Fibroblast of mammary gland (primary cell): Measurements from ENCODE around the gene NSL1.
A peak's percentile ranks its signal among the peaks of the same experiment; 100 is the strongest.
"Not testable (repeated sequence)": the region's sequence is repeated elsewhere in the genome, so short reads cannot be mapped to it uniquely, and the experiment has no call there.

Source experiments
- DNase-seq: peaks from one replicate; pipeline ENCODE4 v3.0.0-alpha.2; 2010; ENCODE audit warnings: low read depth
- H3K4me3 ChIP-seq: 2 replicates; pipeline ENCODE4 v1.5.1; 2011; ENCODE audit warnings: low read depth, mild to moderate bottlenecking, low read length, moderate library complexity; ENCODE audit not compliant: control insufficient read depth
- TF ChIP-seq, protein P1 (sequence below): conservative IDR thresholded peaks from 2 replicates; pipeline ENCODE4 v1.5.1; 2011; ENCODE audit warnings: low read depth, low read length, inconsistent platforms; ENCODE audit not compliant: control insufficient read depth, insufficient read depth

The NSL1 gene

DNA sequence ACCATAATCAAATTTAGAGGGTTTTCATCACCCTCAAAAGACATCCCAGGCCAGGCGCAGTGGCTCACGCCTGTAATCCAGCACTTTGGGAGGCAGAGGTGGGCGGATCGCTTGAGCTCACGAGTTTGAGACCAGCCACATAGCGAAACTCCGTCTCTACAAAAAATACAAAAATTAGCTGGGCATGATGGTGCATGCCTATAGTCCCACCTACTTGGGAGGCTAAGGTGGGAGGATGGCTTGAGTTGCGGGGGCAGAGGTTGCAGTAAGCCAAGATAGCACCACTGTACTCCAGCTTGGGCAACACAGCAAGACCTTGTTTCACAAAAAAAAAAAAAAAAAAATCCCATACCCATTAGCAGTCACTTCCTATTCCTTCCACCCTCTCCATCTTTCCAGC lies 58.5 kb downstream of the NSL1 start:
- TF ChIP-seq, protein P1, sequence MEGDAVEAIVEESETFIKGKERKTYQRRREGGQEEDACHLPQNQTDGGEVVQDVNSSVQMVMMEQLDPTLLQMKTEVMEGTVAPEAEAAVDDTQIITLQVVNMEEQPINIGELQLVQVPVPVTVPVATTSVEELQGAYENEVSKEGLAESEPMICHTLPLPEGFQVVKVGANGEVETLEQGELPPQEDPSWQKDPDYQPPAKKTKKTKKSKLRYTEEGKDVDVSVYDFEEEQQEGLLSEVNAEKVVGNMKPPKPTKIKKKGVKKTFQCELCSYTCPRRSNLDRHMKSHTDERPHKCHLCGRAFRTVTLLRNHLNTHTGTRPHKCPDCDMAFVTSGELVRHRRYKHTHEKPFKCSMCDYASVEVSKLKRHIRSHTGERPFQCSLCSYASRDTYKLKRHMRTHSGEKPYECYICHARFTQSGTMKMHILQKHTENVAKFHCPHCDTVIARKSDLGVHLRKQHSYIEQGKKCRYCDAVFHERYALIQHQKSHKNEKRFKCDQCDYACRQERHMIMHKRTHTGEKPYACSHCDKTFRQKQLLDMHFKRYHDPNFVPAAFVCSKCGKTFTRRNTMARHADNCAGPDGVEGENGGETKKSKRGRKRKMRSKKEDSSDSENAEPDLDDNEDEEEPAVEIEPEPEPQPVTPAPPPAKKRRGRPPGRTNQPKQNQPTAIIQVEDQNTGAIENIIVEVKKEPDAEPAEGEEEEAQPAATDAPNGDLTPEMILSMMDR = no peak
- DNase-seq = no peak
- H3K4me3 ChIP-seq = no peak overlapping the region

DNA sequence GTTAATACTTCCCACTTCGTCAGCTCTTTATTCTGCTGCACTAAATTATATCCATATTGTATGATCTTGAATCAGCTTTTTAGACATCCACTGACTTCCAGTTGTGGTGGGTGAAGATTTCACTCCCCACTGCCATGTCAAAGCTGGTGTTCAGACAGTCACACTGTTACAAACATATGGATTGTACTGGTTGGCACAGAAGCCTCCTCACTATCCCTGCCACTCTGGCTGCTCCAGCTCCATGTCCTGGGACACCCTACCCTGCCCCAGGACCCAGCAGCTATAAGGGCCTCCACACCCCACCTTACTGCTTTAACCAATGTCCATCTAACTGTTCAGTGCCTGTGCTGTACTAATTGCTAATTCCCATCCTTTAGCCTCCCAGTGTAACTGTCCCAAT lies 59.9 kb downstream of the NSL1 start:
- DNase-seq = no peak
- H3K4me3 ChIP-seq = no peak overlapping the region
- TF ChIP-seq, protein P1 = no peak

DNA sequence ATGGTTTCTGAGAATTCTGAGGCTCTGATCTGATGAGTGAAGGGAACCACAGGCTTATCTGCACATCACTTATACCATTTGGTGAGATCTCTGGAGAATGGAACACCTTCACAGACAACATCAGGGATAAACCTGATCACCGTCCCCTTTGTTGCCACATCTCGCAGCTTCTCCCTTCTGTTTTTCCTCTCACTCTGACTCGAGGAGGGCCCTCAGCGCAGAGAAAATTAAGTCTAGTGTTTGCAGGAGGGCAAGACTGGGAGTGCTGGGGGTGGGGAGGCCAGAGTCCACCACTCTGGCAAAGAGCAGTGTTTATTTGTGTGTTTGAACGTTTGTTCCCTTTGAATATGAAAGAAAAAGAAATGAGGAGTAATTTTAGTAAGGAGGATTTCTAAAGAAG lies 63.0 kb downstream of the NSL1 start:
- no peak for DNase-seq
- TF ChIP-seq, protein P1 = no peak
- H3K4me3 ChIP-seq = no peak overlapping the region

DNA sequence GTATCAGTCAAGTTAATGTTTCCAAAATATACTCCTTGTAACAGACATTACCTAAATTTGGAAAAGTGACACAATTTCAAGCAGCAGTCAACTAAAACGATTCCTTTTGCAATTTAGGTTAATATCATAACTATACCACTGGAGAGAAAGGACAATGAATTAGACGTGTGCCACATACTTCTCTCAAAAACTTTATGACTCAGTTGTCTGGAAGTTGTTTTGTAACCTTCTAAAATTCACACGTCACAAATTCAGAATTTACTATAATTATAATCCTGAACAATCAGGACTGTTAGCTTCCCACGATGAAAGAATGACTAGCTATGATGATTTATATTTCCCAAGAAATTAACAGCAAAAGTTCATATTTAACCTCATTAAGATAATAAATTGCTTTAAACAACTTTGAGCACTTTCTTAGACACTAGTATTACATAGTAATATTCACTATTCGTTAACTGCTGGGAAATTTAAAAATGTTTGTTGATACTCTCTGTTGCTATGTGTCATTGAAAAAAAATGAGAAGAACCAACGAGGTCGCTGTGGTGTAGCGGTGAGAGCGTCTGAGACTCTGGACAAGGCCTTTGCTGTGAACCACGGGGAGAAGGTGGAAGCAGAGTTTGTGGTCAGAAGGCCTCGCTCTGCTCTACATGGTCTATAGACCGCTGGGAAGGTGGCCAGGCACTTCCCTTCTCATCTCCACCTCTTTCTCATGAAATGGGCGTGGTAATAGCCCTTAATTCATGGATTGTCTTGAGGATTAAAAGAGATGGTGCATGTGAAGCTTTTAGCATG lies 64.0 kb downstream of the NSL1 start:
- DNase-seq = peak; percentile 65
- TF ChIP-seq, protein P1 = no peak
- no peak overlapping the region for H3K4me3 ChIP-seq

DNA sequence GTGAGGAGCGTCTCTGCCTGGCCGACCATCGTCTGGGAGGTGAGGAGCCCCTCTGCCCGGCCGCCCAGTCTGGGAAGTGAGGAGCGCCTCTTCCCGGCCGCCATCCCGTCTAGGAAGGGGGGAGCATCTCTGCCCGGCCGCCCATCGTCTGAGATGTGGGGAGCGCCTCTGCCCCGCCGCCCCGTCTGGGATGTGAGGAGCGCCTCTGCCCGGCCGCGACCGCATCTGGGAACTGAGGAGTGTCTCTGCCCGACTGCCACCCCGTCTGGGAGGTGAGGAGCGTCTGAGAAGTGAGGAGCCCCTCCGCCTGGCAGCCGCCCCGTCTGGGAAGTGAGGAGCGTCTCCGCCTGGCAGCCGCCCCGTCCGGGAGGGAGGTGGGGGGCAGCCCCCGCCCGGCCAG lies 66.9 kb downstream of the NSL1 start:
- not testable (repeated sequence) for H3K4me3 ChIP-seq, DNase-seq

DNA sequence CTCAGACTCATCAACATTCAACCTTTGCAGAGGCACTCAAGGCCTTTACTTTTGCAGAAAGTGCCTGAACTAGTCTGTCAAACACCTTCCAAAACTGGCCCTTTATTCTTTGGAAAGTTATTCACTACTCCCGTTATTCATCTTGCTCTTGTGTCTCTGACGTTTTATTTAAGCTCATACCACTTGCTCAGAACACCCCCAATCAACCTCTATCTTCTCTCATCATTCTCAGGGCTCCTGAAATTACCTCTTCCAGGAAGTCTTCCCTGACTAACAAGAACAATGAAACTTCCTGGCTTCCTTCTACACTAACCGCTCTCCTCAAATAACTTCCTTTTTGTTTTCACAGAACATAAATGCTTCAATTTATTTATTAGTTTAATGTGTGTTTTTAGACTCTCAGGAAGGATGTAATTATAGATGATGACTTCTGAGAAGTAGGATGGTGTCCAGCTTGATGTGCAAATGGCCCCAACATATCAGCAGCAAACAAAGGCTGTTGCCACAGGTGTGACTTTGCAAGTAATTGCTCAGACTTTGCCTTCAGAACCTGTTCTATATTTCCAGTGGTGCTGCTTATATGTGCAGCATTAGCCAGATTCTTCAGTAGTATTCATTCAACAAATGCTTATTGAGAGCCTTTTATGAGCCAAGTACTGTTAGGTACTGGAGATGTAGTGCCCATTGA lies 69.2 kb downstream of the NSL1 start:
- TF ChIP-seq, protein P1 = no peak
- no peak for DNase-seq
- H3K4me3 ChIP-seq = no peak overlapping the region
